HG02981 (cell line): ENCODE data around the gene GTPBP2.
"Not testable (repeated sequence)": the region's sequence is repeated elsewhere in the genome, so short reads cannot be mapped to it uniquely, and the experiment has no call there.

Experiments used
- ATAC-seq: cut with Tn5 transposase; IDR thresholded peaks from one replicate; pipeline ENCODE4 v1.9.1; 2021; ENCODE audit warnings: mild to moderate bottlenecking, moderate library complexity; ENCODE audit not compliant: unreplicated experiment

GTPBP2 gene

GRCh38 chr6:43625393-43625992 is 3.6 kb downstream of the GTPBP2 start:
- no peak for ATAC-seq

- no peak for ATAC-seq
Measured at GRCh38 chr6:43624786-43625288, 4.2 kb downstream of the GTPBP2 start.

GRCh38 chr6:43623880-43624785 is 4.9 kb downstream of the GTPBP2 start:
- ATAC-seq = no peak

GRCh38 chr6:43622541-43622940 is 6.5 kb downstream of the GTPBP2 start:
- no peak for ATAC-seq

GRCh38 chr6:43621836-43622180 is 7.3 kb downstream of the GTPBP2 start:
- ATAC-seq = no peak

GRCh38 chr6:43621078-43621835 is 7.8 kb downstream of the GTPBP2 start:
- ATAC-seq = no peak

- no peak for ATAC-seq
Measured at GRCh38 chr6:43616725-43617472, 12.2 kb downstream of the GTPBP2 start.

- no peak for ATAC-seq
Measured at GRCh38 chr6:43614396-43614730, 14.7 kb downstream of the GTPBP2 start.

- ATAC-seq = no peak
Measured at GRCh38 chr6:43613721-43614395, 15.2 kb downstream of the GTPBP2 start.

- ATAC-seq = no peak
Measured at GRCh38 chr6:43610431-43610830, 18.6 kb downstream of the GTPBP2 start.

- no peak for ATAC-seq
Measured at GRCh38 chr6:43609402-43609801, 19.7 kb downstream of the GTPBP2 start.

GRCh38 chr6:43608807-43609206 is 20.3 kb downstream of the GTPBP2 start:
- no peak for ATAC-seq

GRCh38 chr6:43608310-43608763 is 20.7 kb downstream of the GTPBP2 start:
- ATAC-seq = no peak

- ATAC-seq = no peak
Measured at GRCh38 chr6:43606019-43606418, 23.0 kb downstream of the GTPBP2 start.

GRCh38 chr6:43604174-43604573 is 24.9 kb downstream of the GTPBP2 start:
- no peak for ATAC-seq

GRCh38 chr6:43600595-43600994 is 28.5 kb downstream of the GTPBP2 start:
- no peak for ATAC-seq

GRCh38 chr6:43593938-43594337 is 35.1 kb downstream of the GTPBP2 start:
- no peak for ATAC-seq

- not testable (repeated sequence) for ATAC-seq
Measured at GRCh38 chr6:43589564-43589963, 39.5 kb downstream of the GTPBP2 start.

GRCh38 chr6:43588194-43588593 is 40.9 kb downstream of the GTPBP2 start:
- no peak for ATAC-seq

GRCh38 chr6:43584892-43585570 is 44.0 kb downstream of the GTPBP2 start:
- no peak for ATAC-seq
